Gastroesophageal sphincter (tissue), 3 donors: ENCODE measurements around the gene PELO.

ENCODE experiments used
- CTCF ChIP-seq, 4 experiments: fragments of 200-600 bp in 2 of 4; fragments of 450-650 bp in 2 of 4; sonication (generic) in 1 of 4; IDR thresholded peaks; one replicate each; pipeline ENCODE4 v1.5.1; 2017 to 2019; ENCODE audit warnings: antibody characterized with exemption in 4 of 4, mild to moderate bottlenecking in 2 of 4, moderate library complexity in 2 of 4
- EP300 ChIP-seq: sonication (generic); formaldehyde crosslinking; IDR thresholded peaks from one replicate; pipeline ENCODE4 v1.6.1; 2017; ENCODE audit warnings: antibody characterized with exemption, mild to moderate bottlenecking

DNA sequence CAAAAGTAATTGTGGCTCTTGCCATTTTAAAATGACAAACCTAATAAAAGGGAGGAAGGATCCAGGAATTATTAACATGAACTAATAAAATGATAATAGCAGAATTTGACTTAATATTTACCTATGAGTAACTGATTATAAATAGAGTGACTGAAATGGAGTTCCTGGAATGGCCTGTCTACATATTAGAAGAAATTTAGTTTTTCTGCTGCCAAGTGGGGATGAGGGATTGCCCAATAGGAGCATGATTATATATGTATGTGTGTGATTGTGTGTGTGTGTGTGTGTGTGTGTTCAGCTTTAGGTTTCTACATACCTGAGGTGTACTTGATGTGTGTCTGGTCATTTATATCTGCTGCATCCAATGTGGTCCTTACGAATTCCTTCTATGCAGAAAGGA lies 36.6 kb upstream of the PELO start:
- TF ChIP-seq EP300 (no peak), CTCF (IDR thresholded peaks at IDR 0.05) (no peak)
